ENCODE measurements around the gene PLXNB2. TPM values are rescaled to one million over a fixed set of nuclear protein-coding genes. Genes with fewer than 3 reads are reported as not detected.
A peak's percentile ranks its signal among the peaks of the same experiment; 100 is the strongest.

PLXNB2 gene
- total RNA-seq, 3 donors from 2014 or later: 4.0 to 4.8 (median 4.7) TPM

- no peak for DNase-seq
- ATAC-seq: no peak
- H3K27me3 Mint-ChIP-seq (ENCODE audit: low read depth): peaks cover 8% of the 10 kb centered on the region
- H3K4me1 Mint-ChIP-seq (ENCODE audit: low read depth): peaks cover 21% of the 10 kb centered on the region
- no peaks in the 10 kb centered on the region for H3K36me3 Mint-ChIP-seq (ENCODE audit: insufficient read depth)
- no peak overlapping the region for H3K4me3 Mint-ChIP-seq
- H3K9me3 Mint-ChIP-seq: no peaks in the 10 kb centered on the region
These were observed 2.7 kb upstream of the PLXNB2 start for GRCh38 chr22:50310031-50310722.

GRCh38 chr22:50309601-50309991 is 2.1 kb upstream of the PLXNB2 start:
- DNase-seq (no peak), ATAC-seq (no peak)
- Mint-ChIP-seq H3K4me1 (ENCODE audit: low read depth) (peaks cover 18% of the 10 kb centered on the region), H3K27me3 (ENCODE audit: low read depth) (peaks cover 8% of the 10 kb centered on the region), H3K9me3 (no peaks in the 10 kb centered on the region), H3K4me3 (no peak overlapping the region), H3K36me3 (ENCODE audit: insufficient read depth) (no peaks in the 10 kb centered on the region)

GRCh38 chr22:50308986-50309600 is 1.6 kb upstream of the PLXNB2 start:
- peak overlapping the region; percentile 27 for H3K4me3 Mint-ChIP-seq
- H3K4me1 Mint-ChIP-seq (ENCODE audit: low read depth): peaks cover 15% of the 10 kb centered on the region
- no peak for ATAC-seq

GRCh38 chr22:50308597-50308935 is 1.1 kb upstream of the PLXNB2 start:
- Mint-ChIP-seq H3K4me1 (ENCODE audit: low read depth) (peaks cover 10% of the 10 kb centered on the region), H3K27me3 (ENCODE audit: low read depth) (peaks cover 13% of the 10 kb centered on the region), H3K4me3 (peak overlapping the region; percentile 27), H3K9me3 (no peaks in the 10 kb centered on the region), H3K36me3 (ENCODE audit: insufficient read depth) (no peaks in the 10 kb centered on the region)
- ATAC-seq (no peak), DNase-seq (no peak)

More at GRCh38 chr22:50308986-50309600, 1.6 kb upstream of the PLXNB2 start:
- Mint-ChIP-seq H3K27me3 (ENCODE audit: low read depth) (peaks cover 11% of the 10 kb centered on the region), H3K36me3 (ENCODE audit: insufficient read depth) (no peaks in the 10 kb centered on the region), H3K9me3 (no peaks in the 10 kb centered on the region)
- DNase-seq: no peak

GRCh38 chr22:50307890-50308596 is 597 bp upstream of the PLXNB2 start:
- Mint-ChIP-seq H3K9me3 (no peaks in the 10 kb centered on the region), H3K27me3 (ENCODE audit: low read depth) (peaks cover 13% of the 10 kb centered on the region), H3K36me3 (ENCODE audit: insufficient read depth) (no peaks in the 10 kb centered on the region), H3K4me1 (ENCODE audit: low read depth) (peaks cover 9% of the 10 kb centered on the region), H3K4me3 (no peak overlapping the region)
- ATAC-seq (no peak), DNase-seq (no peak)

GRCh38 chr22:50305923-50306566 is 1.4 kb downstream of the PLXNB2 start:
- Mint-ChIP-seq H3K27me3 (ENCODE audit: low read depth) (peaks cover 18% of the 10 kb centered on the region), H3K4me3 (peak overlapping the region; percentile 58), H3K4me1 (ENCODE audit: low read depth) (peaks cover 9% of the 10 kb centered on the region), H3K36me3 (ENCODE audit: insufficient read depth) (no peaks in the 10 kb centered on the region), H3K9me3 (no peaks in the 10 kb centered on the region)
- ATAC-seq: no peak
- no peak for DNase-seq

- Mint-ChIP-seq H3K4me3 (no peak overlapping the region), H3K9me3 (no peaks in the 10 kb centered on the region), H3K4me1 (ENCODE audit: low read depth) (peaks cover 9% of the 10 kb centered on the region)
These were observed 2.0 kb downstream of the PLXNB2 start for GRCh38 chr22:50305393-50305922.

GRCh38 chr22:50304528-50305392 is 2.7 kb downstream of the PLXNB2 start:
- H3K4me1 Mint-ChIP-seq (ENCODE audit: low read depth): peaks cover 9% of the 10 kb centered on the region
- H3K9me3 Mint-ChIP-seq: no peaks in the 10 kb centered on the region
- DNase-seq: no peak
- ATAC-seq: no peak
- no peak overlapping the region for H3K4me3 Mint-ChIP-seq
- H3K27me3 Mint-ChIP-seq (ENCODE audit: low read depth): peaks cover 20% of the 10 kb centered on the region
- H3K36me3 Mint-ChIP-seq (ENCODE audit: insufficient read depth): no peaks in the 10 kb centered on the region

More at GRCh38 chr22:50305393-50305922, 2.0 kb downstream of the PLXNB2 start:
- H3K36me3 Mint-ChIP-seq (ENCODE audit: insufficient read depth): no peaks in the 10 kb centered on the region
- peaks cover 20% of the 10 kb centered on the region for H3K27me3 Mint-ChIP-seq (ENCODE audit: low read depth)
- DNase-seq (no peak), ATAC-seq (no peak)

- H3K36me3 Mint-ChIP-seq (ENCODE audit: insufficient read depth): no peaks in the 10 kb centered on the region
- H3K9me3 Mint-ChIP-seq: no peaks in the 10 kb centered on the region
- no peak overlapping the region for H3K4me3 Mint-ChIP-seq
- DNase-seq: no peak
- H3K4me1 Mint-ChIP-seq (ENCODE audit: low read depth): peaks cover 9% of the 10 kb centered on the region
- ATAC-seq: no peak
- H3K27me3 Mint-ChIP-seq (ENCODE audit: low read depth): peaks cover 20% of the 10 kb centered on the region
These were observed 3.5 kb downstream of the PLXNB2 start for GRCh38 chr22:50303848-50304527.

- Mint-ChIP-seq H3K36me3 (ENCODE audit: insufficient read depth) (no peaks in the 10 kb centered on the region), H3K9me3 (no peaks in the 10 kb centered on the region), H3K4me3 (no peak overlapping the region), H3K27me3 (ENCODE audit: low read depth) (peaks cover 18% of the 10 kb centered on the region), H3K4me1 (ENCODE audit: low read depth) (peaks cover 7% of the 10 kb centered on the region)
- DNase-seq (no peak), ATAC-seq (no peak)
These were observed 4.0 kb downstream of the PLXNB2 start for GRCh38 chr22:50303515-50303847.

- no peak for DNase-seq
- no peak for ATAC-seq
- peaks cover 22% of the 10 kb centered on the region for H3K27me3 Mint-ChIP-seq (ENCODE audit: low read depth)
- H3K4me1 Mint-ChIP-seq (ENCODE audit: low read depth): peaks cover 7% of the 10 kb centered on the region
- H3K4me3 Mint-ChIP-seq: no peak overlapping the region
- H3K9me3 Mint-ChIP-seq: no peaks in the 10 kb centered on the region
- no peaks in the 10 kb centered on the region for H3K36me3 Mint-ChIP-seq (ENCODE audit: insufficient read depth)
These were observed 4.9 kb downstream of the PLXNB2 start for GRCh38 chr22:50302564-50302963.

GRCh38 chr22:50302041-50302541 is 5.4 kb downstream of the PLXNB2 start:
- no peak for DNase-seq
- peaks cover 24% of the 10 kb centered on the region for H3K27me3 Mint-ChIP-seq (ENCODE audit: low read depth)
- H3K4me3 Mint-ChIP-seq: no peak overlapping the region
- no peak for ATAC-seq
- no peaks in the 10 kb centered on the region for H3K36me3 Mint-ChIP-seq (ENCODE audit: insufficient read depth)
- no peaks in the 10 kb centered on the region for H3K9me3 Mint-ChIP-seq
- H3K4me1 Mint-ChIP-seq (ENCODE audit: low read depth): peaks cover 7% of the 10 kb centered on the region

GRCh38 chr22:50301581-50301991 is 5.9 kb downstream of the PLXNB2 start:
- no peaks in the 10 kb centered on the region for H3K9me3 Mint-ChIP-seq
- no peak overlapping the region for H3K4me3 Mint-ChIP-seq
- no peaks in the 10 kb centered on the region for H3K36me3 Mint-ChIP-seq (ENCODE audit: insufficient read depth)
- peaks cover 24% of the 10 kb centered on the region for H3K27me3 Mint-ChIP-seq (ENCODE audit: low read depth)
- H3K4me1 Mint-ChIP-seq (ENCODE audit: low read depth): peaks cover 7% of the 10 kb centered on the region
- DNase-seq (no peak), ATAC-seq (no peak)

All from activated T-cell treated with anti-CD3 and anti-CD28 coated beads, Interleukin-2, amount 50 U/mL, for 4 hours (primary cell).